NCI-H1048 (cell line): Measurements from ENCODE around the gene HRK.
"Not testable (repeated sequence)": the region's sequence is repeated elsewhere in the genome, so short reads cannot be mapped to it uniquely, and the experiment has no call there.

Experiments
- DNase-seq: peaks from one replicate; lab custom pipeline; 2025; lab: John Stamatoyannopoulos, UW

Gene HRK

DNA sequence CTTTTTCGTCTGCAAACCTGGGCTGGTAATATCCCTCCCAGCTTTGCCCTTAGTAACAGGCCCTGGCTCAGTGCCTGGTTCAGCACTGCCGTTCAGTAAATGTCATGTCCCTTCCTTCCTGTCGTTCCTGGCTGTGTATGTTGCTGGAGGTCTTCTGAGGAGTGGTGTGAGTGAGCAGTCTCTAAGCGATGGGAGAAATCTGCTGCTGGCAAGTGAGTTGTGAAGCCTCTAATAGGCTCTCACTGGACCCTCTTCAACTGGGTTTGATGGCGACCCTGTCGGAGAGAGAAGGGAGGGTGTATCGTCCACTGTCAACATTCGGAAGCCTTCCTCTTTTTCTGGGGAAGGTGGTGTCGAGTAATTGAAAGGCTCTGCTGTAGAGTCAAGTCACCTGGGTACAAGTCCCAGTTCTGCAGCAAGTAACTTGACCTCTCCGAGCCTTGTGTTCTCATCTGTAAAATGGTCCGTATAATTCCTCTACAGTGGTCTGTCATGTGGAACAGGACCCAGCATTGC, 62.8 kb downstream of the HRK start:
- no peak for DNase-seq

DNA sequence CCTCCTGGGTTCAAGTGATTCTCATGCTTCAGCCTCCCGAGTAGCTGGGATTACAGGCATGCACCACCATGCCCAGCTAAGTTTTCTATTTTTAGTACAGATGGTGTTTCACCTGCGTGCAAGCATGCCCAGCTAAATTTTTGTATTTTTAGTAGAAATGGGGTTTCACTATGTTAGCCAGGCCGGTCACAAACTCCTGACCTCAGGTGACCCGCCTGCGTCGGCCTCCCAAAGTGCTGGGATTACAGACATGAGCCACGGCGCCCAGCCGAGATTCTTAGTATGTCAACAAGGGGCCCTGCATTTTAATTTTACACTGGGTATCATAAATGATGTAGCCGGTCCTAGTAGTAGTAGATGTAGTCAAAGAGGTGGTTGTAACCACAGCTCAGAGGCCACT, 66.5 kb downstream of the HRK start:
- not testable (repeated sequence) for DNase-seq

- DNase-seq = no peak
These were observed 67.8 kb downstream of the HRK start for GRCh38 chr12:116813271-116814041.

GRCh38 chr12:116812238-116812637, 69.0 kb downstream of the HRK start:
- no peak for DNase-seq

- DNase-seq = no peak
These were observed 72.8 kb downstream of the HRK start for GRCh38 chr12:116808113-116809105.

- no peak for DNase-seq
These were observed 73.7 kb downstream of the HRK start for GRCh38 chr12:116807546-116807945.

DNA sequence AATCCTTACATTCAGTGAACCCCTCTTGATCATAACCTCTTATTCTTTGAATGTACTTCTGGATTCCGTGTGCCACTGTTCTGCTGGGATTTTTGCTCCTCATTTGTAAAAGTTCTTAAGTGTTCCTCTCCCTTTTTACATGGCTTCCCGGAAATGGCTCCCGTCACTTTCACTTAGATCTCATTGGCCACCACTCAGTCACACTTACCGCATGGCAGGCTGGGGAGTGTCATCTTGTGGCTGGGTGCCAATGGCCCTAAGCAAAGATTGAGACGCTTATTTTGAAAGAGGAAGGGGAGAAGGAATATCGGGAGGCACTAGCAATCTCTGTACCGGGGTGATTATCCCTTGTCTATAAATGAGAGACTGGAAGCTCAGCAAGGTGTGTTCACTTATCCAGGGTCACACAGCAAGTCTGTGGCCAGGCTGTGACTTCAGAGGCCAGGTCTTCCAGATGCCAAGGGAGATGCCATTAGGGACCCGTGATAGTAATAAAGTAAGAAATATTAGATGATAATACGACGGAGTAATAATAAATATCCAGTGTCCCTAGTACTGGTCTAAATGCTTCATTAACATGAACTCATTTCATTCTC, 74.3 kb downstream of the HRK start:
- DNase-seq = no peak
